ENCODE results near the gene RPUSD1.
"Not testable (repeated sequence)": the region's sequence is repeated elsewhere in the genome, so short reads cannot be mapped to it uniquely, and the experiment has no call there.

The RPUSD1 gene

DNA sequence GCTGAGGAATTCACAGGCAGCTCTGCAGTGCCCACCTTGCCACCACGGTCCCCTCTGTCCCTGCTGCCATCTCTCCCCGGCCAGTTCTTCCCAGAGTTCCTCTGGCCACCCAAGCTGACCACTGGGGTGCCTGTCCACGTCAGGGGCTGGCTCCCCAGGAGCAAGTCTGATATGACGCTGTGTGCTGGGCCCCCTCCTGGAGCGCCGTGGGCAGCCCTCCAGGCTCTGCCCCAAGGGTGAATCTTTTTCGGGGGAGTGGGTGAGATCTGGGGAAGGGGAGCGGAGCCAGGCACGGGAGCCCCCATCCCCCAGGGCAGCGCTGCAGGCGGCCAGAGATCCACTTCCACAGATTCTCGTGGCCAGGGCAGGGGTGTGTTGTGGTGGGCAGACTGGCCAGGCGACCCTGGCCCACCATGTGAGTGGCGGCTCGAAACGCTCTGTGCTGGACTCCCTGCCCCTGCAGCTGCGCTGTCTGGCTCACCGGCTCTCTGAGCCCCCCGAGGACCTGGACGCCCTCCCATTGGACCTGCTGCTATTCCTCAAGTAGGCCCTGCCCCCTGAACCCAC, 23.9 kb downstream of the RPUSD1 start:
- DNase-seq: no peak

- no peak for DNase-seq
Observed at GRCh38 chr16:763369-764183, 24.6 kb downstream of the RPUSD1 start.

- DNase-seq: no peak
Observed at GRCh38 chr16:762595-763268, 25.4 kb downstream of the RPUSD1 start.

- no peak for DNase-seq
Observed at GRCh38 chr16:761625-762513, 26.3 kb downstream of the RPUSD1 start.

- DNase-seq: no peak
Observed at GRCh38 chr16:760545-761343, 27.4 kb downstream of the RPUSD1 start, which contains the start of gene MSLN. Gene MSLN (plus strand): TSS chr16:760734. CDS start chr16:762681, 1,947 bp downstream.

DNA sequence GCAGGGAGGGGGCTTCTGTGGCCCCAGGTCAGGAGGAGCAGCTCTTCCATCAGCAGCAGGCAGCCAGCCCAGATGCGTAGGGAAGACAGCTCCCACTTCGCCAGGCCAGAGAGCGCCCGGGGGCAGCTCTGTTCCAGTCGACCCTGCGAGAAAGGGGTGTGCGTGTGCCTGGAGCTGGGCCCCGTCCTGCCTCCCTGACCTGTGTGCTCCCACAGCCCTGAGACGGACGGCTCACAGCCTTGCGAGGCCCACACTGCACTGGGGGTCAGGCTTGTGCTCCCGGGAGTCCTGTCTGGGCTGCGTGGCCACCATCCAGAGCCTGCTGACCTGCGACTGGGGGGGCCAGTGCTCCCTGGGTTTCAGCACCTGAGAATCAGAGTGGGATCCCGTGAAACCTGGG, 28.1 kb downstream of the RPUSD1 start:
- no peak for DNase-seq

GRCh38 chr16:759110-759910, 28.9 kb downstream of the RPUSD1 start:
- DNase-seq: no peak

GRCh38 chr16:756428-756827, 31.8 kb downstream of the RPUSD1 start:
- no peak for DNase-seq

DNA sequence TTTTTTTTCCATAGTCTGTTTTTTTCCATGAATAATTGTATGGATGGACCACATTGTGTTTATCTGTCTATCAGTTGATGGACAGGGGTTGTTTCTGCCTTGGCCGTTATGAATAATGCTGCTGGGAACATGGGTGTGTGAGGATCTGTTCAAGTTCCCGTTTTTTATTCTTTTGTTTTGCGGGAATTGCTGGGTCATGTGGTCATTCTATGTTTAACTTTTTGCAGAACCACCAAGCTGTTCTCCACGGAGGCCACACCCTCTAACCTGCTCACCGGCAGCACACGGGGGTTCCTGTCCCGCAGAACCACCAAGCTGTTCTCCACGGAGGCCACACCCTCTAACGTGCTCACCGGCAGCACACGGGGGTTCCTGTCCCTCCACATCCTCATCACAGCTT, 33.5 kb downstream of the RPUSD1 start:
- no peak for DNase-seq

GRCh38 chr16:754121-754607, 34.0 kb downstream of the RPUSD1 start:
- not testable (repeated sequence) for DNase-seq

DNA sequence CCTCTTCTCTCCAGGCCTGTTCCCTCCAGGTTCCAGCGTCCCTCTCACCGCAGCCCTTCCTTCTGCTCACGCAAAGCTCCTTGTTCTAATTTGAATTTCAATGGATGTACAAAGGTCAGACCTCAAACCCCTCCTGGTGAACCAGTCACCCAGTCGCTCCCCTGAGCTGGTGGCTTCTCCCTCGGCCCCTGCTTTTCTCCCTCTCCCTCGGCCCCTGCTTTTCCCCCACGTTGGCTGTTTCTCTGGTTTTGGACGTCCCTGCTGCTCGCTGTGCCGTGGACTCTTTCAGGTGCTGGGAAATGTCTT, 36.2 kb downstream of the RPUSD1 start:
- DNase-seq: no peak

GRCh38 chr16:751152-752006, 36.8 kb downstream of the RPUSD1 start:
- DNase-seq: no peak

GRCh38 chr16:750485-750884, 37.7 kb downstream of the RPUSD1 start:
- DNase-seq: no peak

GRCh38 chr16:749010-749409, 39.2 kb downstream of the RPUSD1 start:
- no peak for DNase-seq

DNA sequence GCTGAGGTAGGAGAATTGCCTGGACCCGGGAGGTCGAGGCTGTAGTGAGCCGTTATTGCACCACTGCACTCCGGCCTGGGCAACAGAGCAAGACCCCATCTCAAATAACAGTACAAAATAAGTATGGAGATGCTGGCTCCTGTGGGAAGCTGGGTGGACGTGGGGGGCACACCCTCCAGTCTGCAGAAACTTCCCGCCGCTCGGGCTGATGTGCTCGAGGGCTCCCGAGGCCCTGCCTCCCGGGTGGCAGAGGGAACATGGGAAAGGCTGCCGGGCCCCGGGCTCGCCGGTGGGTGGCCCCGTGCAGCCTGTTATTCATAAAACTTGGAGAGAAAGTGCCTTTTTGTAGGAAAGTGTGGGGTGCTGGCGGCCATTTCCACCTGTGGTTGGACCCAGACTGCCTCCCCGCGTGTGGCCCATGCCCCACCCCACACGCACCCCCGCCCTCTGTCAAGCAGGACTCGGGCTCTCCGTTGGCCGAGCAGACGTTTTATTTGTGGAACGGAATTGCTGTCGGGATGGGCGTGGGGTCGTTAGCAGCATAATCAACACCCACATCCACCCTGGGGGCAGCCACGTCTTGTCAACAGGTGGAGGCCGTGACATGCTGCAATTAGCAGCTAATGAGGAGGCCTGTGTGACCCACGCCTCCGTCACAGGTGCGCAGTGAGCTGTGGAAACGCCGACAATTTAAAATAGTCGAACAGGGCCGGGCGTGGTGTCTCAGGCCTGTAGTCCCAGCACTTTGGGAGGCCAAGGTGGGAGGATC, 40.0 kb downstream of the RPUSD1 start:
- DNase-seq: no peak

GRCh38 chr16:746637-747036, 41.5 kb downstream of the RPUSD1 start:
- no peak for DNase-seq

GRCh38 chr16:745739-746138, 42.4 kb downstream of the RPUSD1 start:
- DNase-seq: no peak

- DNase-seq: no peak
Observed at GRCh38 chr16:743794-744500, 44.2 kb downstream of the RPUSD1 start.

DNA sequence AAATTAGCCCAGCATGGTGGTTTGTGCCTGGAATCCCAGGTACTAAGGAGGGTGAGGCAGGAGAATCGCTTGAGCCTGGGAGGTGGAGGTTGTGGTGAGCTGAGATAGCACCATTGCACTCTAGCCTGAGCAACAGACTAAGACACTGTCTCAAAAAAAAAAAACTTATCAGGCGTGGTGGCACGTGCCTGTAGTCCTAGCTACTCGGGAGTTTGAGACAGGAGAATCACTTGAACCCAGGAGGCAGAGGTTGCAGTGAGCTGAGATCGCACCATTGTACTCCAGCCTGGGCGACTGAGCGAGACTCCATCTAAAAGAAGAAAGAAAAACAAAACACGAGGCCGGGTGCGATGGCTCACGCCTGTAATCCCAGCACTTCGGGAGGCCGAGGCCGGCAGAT, 45.3 kb downstream of the RPUSD1 start:
- DNase-seq: not testable (repeated sequence)
